Mucosa of descending colon (tissue), 3 donors: ENCODE measurements around the gene BAZ1A. TPM values are rescaled to one million over a fixed set of nuclear protein-coding genes. Genes with fewer than 3 reads are reported as not detected.

Source experiments
- ATAC-seq: fragments of 200-7000 bp; cut with Tn5 transposase; one replicate; pipeline ENCODE4 v1.9.1; 2020; ENCODE audit warnings: mild to moderate bottlenecking, moderate library complexity
- DNase-seq, 3 donors: peaks; one replicate each; pipeline ENCODE4 v3.0.0-alpha.2; 2020
- H3K36me3 ChIP-seq: fragments of 200-600 bp; one replicate; pipeline ENCODE4 v1.8.0; 2021; ENCODE audit warnings: low read depth, mild to moderate bottlenecking
- H3K4me1 ChIP-seq: fragments of 200-600 bp; one replicate; pipeline ENCODE4 v1.8.0; 2021; ENCODE audit warnings: low read depth, mild to moderate bottlenecking
- H3K4me3 ChIP-seq: fragments of 200-600 bp; one replicate; pipeline ENCODE4 v1.8.0; 2021; ENCODE audit warnings: mild to moderate bottlenecking
- H3K9me3 ChIP-seq: fragments of 200-600 bp; one replicate; pipeline ENCODE4 v1.8.0; 2021; ENCODE audit warnings: mild to moderate bottlenecking
- CTCF ChIP-seq: fragments of 200-600 bp; IDR thresholded peaks from one replicate; pipeline ENCODE4 v1.8.0; 2022; ENCODE audit warnings: antibody characterized with exemption, mild to moderate bottlenecking
- intact Hi-C, 2 donors: fragments of 100-400 bp; cut with DNase I in 1 of 2; cut with micrococcal nuclease in 1 of 2; formaldehyde crosslinking; loops; one replicate each; pipeline versions ENCODE4 v1.11.0 to v1.11.1; 2022; cut with DNase I, micrococcal nuclease
- total RNA-seq, 3 donors: library from RNA; stranded (reverse); fragmentation: NEBNext Ultra II Directional in 2 of 3; extraction: Animal tissue kit (Norgen Biotek cat#: 25700) in 2 of 3; gene quantifications; one replicate each; pipeline versions ENCODE4 v1.2.1 to v1.2.4, GENCODE V29; 2021 to 2023
- donor health status: DM: no; HTN: no; CAD: no; lungs with moderate emphysema.
- donor health status: DM: no; HTN: no; CAD: no.
- donor health status: DM: no; HTN: yes; CAD: no.

The BAZ1A gene
- total RNA-seq, 3 donors from 2014 or later = 30.6 to 30.9 (median 30.8) TPM

GRCh38 chr14:34715127-34715863 lies 159.9 kb downstream of the BAZ1A start:
- no peaks in the 10 kb centered on the region for H3K9me3 ChIP-seq
- DNase-seq (peak in 1 of 3 donors; percentile 22), ATAC-seq (no peak)
- intact Hi-C loops = loop anchor here in 1 of 2 donors (5.0 kb wide), 1 partner anchor 43 kb away; no protein-coding TSS in a partner anchor
- H3K36me3 ChIP-seq = no peaks in the 10 kb centered on the region
- no peaks in the 10 kb centered on the region for H3K4me1 ChIP-seq
- H3K4me3 ChIP-seq = peak overlapping the region; percentile 83
- TF ChIP-seq CTCF = no peak

- peak; percentile 98 for ATAC-seq
- no peaks in the 10 kb centered on the region for H3K4me1 ChIP-seq
- TF ChIP-seq CTCF = no peak
Observed at GRCh38 chr14:34714320-34715126, 160.6 kb downstream of the BAZ1A start, which contains the start of gene CFL2. Gene CFL2 (minus strand): TSS chr14:34714593. CDS start chr14:34714540, 53 bp downstream.

GRCh38 chr14:34713681-34714319 lies 161.4 kb downstream of the BAZ1A start:
- intact Hi-C loops = no loop called here
- H3K4me3 ChIP-seq = peak overlapping the region; percentile 83
- no peaks in the 10 kb centered on the region for H3K9me3 ChIP-seq
- DNase-seq (peak in 2 of 3 donors; percentile 54 to 55), ATAC-seq (peak; percentile 61)
- no peaks in the 10 kb centered on the region for H3K4me1 ChIP-seq
- no peak for TF ChIP-seq CTCF
- no peaks in the 10 kb centered on the region for H3K36me3 ChIP-seq

More at GRCh38 chr14:34714320-34715126, 160.6 kb downstream of the BAZ1A start, which contains the start of gene CFL2:
- DNase-seq = peak; percentile 78 to 90 (median 88)
- H3K4me3 ChIP-seq = peak within 1 kb of the TSS; percentile 83
- no peaks in the 10 kb centered on the region for H3K9me3 ChIP-seq
- intact Hi-C loops = loop anchor here in 1 of 2 donors (5.0 kb wide), 1 partner anchor 42 kb away; no protein-coding TSS in a partner anchor
- no peaks in the 10 kb centered on the region for H3K36me3 ChIP-seq

GRCh38 chr14:34713122-34713680 lies 162.0 kb downstream of the BAZ1A start:
- intact Hi-C loops = no loop called here
- DNase-seq = no peak
- no peak overlapping the region for H3K4me3 ChIP-seq

More at GRCh38 chr14:34713122-34713680, 162.0 kb downstream of the BAZ1A start:
- ATAC-seq = no peak
- no peaks in the 10 kb centered on the region for H3K4me1 ChIP-seq
- H3K36me3 ChIP-seq = no peaks in the 10 kb centered on the region
- H3K9me3 ChIP-seq = no peaks in the 10 kb centered on the region
- no peak for TF ChIP-seq CTCF
